Breast epithelium (tissue), 3 donors: ENCODE data around the gene DUOX2.

Experiments used
- CTCF ChIP-seq, 3 donors: fragments of 450-650 bp; IDR thresholded peaks; one replicate each; pipeline ENCODE4 v1.5.1; 2016 to 2017; ENCODE audit warnings: antibody characterized with exemption in 3 of 3, mild to moderate bottlenecking in 3 of 3, moderate library complexity in 3 of 3
- POLR2A ChIP-seq: fragments of 450-650 bp; IDR thresholded peaks from one replicate; pipeline ENCODE4 v1.6.1; 2016; ENCODE audit warnings: antibody characterized with exemption, mild to moderate bottlenecking, moderate library complexity
- POLR2AphosphoS5 ChIP-seq, 3 donors: sonication (generic); formaldehyde crosslinking; IDR thresholded peaks; one replicate each; pipeline ENCODE4 v1.6.1; 2017; ENCODE audit warnings: antibody characterized with exemption in 3 of 3

- TF ChIP-seq CTCF (IDR thresholded peaks at IDR 0.05), result no peak
- no peak for TF ChIP-seq POLR2A
- no peak for TF ChIP-seq POLR2AphosphoS5 (IDR thresholded peaks at IDR 0.05)
Observed at GRCh38 chr15:45102226-45102625, 11.7 kb downstream of the DUOX2 start.
